ENCODE results near the gene GLCCI1.

DNA sequence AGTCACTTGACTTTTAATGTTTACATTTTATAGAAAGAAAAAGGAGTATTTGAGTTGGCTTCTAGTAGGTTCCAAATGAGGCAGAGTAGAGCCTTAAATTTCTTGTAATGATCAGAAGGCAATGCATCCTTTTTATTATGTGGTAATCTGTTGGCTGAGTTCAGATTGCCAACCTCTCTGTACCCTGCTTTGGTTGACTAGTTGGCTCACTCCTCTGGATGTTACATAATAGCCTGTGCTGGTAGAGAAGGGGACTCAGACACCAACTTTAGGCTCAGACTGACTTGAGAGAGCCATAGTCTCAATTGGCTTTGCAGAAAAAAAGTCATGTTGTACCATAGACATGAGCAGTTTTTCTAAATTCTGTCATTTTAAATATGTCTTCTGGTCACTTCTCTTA is 46.8 kb upstream of the GLCCI1 start:
- TF ChIP-seq, protein P1, sequence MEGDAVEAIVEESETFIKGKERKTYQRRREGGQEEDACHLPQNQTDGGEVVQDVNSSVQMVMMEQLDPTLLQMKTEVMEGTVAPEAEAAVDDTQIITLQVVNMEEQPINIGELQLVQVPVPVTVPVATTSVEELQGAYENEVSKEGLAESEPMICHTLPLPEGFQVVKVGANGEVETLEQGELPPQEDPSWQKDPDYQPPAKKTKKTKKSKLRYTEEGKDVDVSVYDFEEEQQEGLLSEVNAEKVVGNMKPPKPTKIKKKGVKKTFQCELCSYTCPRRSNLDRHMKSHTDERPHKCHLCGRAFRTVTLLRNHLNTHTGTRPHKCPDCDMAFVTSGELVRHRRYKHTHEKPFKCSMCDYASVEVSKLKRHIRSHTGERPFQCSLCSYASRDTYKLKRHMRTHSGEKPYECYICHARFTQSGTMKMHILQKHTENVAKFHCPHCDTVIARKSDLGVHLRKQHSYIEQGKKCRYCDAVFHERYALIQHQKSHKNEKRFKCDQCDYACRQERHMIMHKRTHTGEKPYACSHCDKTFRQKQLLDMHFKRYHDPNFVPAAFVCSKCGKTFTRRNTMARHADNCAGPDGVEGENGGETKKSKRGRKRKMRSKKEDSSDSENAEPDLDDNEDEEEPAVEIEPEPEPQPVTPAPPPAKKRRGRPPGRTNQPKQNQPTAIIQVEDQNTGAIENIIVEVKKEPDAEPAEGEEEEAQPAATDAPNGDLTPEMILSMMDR (conservative IDR thresholded peaks at IDR 0.05; ENCODE audit: low read depth, low read length): no peak
- TF ChIP-seq EZH2phosphoT487 (IDR thresholded peaks at IDR 0.05; ENCODE audit: borderline replicate concordance, low read length) (no peak), EZH2 (IDR thresholded peaks at IDR 0.05; ENCODE audit: low read length, unreplicated experiment) (no peak)

Data from PC-3 (cell line).